Ectodermal cell (in vitro differentiated cells): ENCODE results near the gene TCERG1L.

Source experiments
- H3K27ac ChIP-seq: 2 replicates; pipeline ENCODE4 v1.7.0; 2013; ENCODE audit warnings: mild to moderate bottlenecking, low read depth, low read length; ENCODE audit not compliant: insufficient read depth, poor library complexity, severe bottlenecking
- H3K27me3 ChIP-seq: 2 replicates; pipeline ENCODE4 v1.7.0; 2013; ENCODE audit warnings: mild to moderate bottlenecking, low read length; ENCODE audit not compliant: insufficient read depth, control insufficient read depth, poor library complexity, severe bottlenecking
- H3K36me3 ChIP-seq: one replicate; pipeline ENCODE4 v1.7.0; 2013; ENCODE audit warnings: low read length; ENCODE audit not compliant: control insufficient read depth, insufficient read depth
- H3K4me1 ChIP-seq: one replicate; pipeline ENCODE4 v1.7.0; 2013; ENCODE audit warnings: low read length; ENCODE audit not compliant: control insufficient read depth, insufficient read depth
- H3K4me3 ChIP-seq: 2 replicates; pipeline ENCODE4 v1.7.0; 2013; ENCODE audit warnings: low read depth, low read length, control low read depth; ENCODE audit not compliant: insufficient read depth
- H3K9me3 ChIP-seq: 2 replicates; pipeline ENCODE4 v1.7.0; 2013; ENCODE audit warnings: mild to moderate bottlenecking, low read length, moderate library complexity; ENCODE audit not compliant: control insufficient read depth
- WGBS, 2 experiments: methylation state at CpG; one replicate each; pipeline ENCODE4 v1.1.7; 2013; ENCODE audit warnings: missing lambda C conversion rate in 2 of 2; 5-methylcytosine and 5-hydroxymethylcytosine counted together

Gene TCERG1L

DNA sequence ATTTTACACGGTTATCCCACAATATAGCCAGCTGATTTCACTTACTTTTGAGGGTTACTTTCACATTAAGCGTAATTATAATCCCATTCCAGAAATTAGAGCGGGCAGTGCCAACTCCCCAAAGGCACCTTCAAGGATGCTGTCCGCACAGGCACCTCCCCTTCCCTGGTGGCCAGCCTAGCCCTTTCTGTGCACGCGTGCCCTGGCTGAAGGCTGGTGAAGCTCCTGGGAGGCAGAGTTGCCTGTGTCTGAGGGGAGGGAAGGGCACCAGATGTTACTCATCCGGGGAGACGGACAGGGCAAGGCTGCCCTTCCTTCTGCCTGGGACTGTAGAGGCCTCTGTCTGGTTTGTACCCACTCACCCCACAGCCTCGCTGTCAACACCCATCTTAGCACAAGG, 198.4 kb downstream of the TCERG1L start:
- no peak overlapping the region for H3K4me3 ChIP-seq
- H3K27ac ChIP-seq: no peak overlapping the region
- no peaks in the 10 kb centered on the region for H3K27me3 ChIP-seq
- no peaks in the 10 kb centered on the region for H3K36me3 ChIP-seq
- WGBS, 2 experiments: 92 to 96% methylated on average over 9 of the region's 9 CpGs
- no peaks in the 10 kb centered on the region for H3K4me1 ChIP-seq
- no peaks in the 10 kb centered on the region for H3K9me3 ChIP-seq

DNA sequence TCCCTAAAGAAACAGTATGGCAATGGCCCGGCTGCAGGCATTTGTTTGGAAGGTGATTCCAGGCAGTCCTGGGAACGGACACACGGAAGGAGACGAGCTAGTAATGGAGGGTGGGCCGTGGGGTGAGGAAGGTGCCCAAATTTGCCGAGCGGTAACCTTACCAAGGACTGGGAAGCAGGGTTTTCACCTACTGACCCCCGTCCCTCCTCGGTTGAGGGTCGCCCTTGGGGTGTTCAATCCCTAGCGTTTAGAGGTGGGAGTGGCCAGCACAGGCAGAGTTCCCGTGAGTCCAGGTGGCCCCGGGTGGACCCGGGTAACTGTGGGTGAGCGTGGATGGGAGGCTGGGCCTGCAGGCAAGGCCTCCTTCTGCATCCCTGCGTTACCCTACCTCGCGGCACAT, 198.8 kb downstream of the TCERG1L start:
- 93 to 94% methylated on average over 18 of the region's 18 CpGs for WGBS, 2 experiments
- no peak overlapping the region for H3K27ac ChIP-seq
- H3K36me3 ChIP-seq: no peaks in the 10 kb centered on the region

DNA sequence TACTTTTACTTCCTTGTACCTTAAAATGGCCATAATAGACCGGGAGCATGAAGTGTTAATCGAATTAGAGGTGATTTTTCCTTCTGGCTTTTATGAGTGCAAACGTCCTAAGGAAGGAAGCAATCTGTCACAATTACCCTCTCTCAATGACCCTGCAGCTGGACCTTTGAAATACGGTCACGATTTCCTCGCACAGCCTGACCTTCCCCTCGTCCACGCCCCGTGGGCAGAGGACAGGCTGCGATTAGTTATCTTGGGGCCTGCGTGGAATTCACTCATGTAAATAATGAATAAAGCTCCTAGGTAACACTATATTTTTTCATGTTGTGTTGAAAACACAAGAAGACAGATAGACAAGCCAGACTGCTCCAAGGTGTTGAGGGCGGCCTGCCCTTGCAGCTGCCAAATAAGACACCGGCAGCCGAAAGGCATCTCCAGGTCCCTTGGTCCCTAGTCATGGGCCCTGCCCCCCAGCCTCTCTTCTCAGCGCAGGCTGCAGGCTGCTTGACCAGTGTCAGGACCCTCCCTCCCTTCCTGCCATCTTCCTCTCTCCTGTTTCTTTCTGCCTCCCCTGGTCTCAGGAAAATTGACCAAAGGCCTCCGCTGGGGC, 199.9 kb downstream of the TCERG1L start:
- no peak overlapping the region for H3K27ac ChIP-seq
- WGBS, 2 experiments: 86 to 90% methylated on average over 16 of the region's 16 CpGs
- no peaks in the 10 kb centered on the region for H3K36me3 ChIP-seq
- no peaks in the 10 kb centered on the region for H3K4me1 ChIP-seq
- no peaks in the 10 kb centered on the region for H3K9me3 ChIP-seq
- no peaks in the 10 kb centered on the region for H3K27me3 ChIP-seq
- H3K4me3 ChIP-seq: no peak overlapping the region

More for the DNA sequence above, 198.8 kb downstream of the TCERG1L start:
- Histone ChIP-seq H3K27me3 (no peaks in the 10 kb centered on the region), H3K4me1 (no peaks in the 10 kb centered on the region), H3K9me3 (no peaks in the 10 kb centered on the region), H3K4me3 (no peak overlapping the region)

DNA sequence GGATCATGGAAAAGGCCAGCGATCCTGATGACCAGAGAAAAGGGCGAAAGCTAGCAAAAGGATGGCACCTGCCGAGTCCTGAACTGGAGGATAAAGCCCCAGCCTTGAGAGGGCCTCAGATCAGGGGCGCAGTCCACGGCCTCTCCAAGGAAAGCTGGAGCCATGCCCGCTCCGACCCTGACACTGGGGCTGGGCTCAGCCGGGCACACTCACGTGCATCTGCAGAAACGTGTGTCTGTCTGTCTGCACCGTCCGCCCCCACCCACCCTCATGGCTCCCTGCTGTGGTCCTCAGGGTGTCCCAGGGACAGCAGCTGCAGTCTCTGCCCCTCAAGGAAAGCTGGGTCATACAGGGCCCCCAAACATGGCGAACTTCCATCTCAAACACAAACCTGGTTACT, 200.5 kb downstream of the TCERG1L start:
- Histone ChIP-seq H3K27ac (no peak overlapping the region), H3K4me1 (no peaks in the 10 kb centered on the region), H3K27me3 (no peaks in the 10 kb centered on the region), H3K9me3 (no peaks in the 10 kb centered on the region), H3K36me3 (no peaks in the 10 kb centered on the region), H3K4me3 (no peak overlapping the region)
- 95% methylated on average over 13 of the region's 13 CpGs for WGBS, 2 experiments

DNA sequence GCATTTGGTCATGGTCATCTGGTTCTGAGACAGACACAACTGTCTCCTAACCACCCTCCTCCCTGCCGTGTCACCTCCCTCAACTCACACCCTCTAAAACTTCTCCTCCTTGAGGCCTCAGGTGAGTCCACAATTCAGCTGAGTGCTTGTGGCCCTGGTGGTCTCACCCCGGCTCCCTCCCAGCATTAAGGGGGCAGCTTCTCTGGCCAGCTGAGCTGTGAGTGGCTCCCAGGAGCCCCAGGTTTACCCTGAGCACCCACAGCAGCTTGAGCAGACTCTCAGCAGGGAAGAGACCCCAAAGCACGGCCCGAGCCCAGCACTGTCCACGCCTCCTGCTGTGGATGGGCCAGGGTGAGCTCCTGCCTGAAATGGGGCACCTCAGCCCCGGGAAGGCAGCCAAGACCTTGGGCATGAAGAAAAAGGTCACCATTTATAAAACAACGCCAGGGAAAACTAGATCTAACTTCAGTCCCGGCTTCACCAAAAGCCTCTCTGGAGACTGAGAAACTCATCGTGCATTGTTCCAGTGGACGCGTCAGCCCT, 201.2 kb downstream of the TCERG1L start:
- 93 to 94% methylated on average over 11 of the region's 11 CpGs for WGBS, 2 experiments
- H3K27ac ChIP-seq: no peak overlapping the region
- no peaks in the 10 kb centered on the region for H3K4me1 ChIP-seq
- H3K36me3 ChIP-seq: no peaks in the 10 kb centered on the region
- H3K9me3 ChIP-seq: no peaks in the 10 kb centered on the region
- H3K27me3 ChIP-seq: no peaks in the 10 kb centered on the region
- no peak overlapping the region for H3K4me3 ChIP-seq

DNA sequence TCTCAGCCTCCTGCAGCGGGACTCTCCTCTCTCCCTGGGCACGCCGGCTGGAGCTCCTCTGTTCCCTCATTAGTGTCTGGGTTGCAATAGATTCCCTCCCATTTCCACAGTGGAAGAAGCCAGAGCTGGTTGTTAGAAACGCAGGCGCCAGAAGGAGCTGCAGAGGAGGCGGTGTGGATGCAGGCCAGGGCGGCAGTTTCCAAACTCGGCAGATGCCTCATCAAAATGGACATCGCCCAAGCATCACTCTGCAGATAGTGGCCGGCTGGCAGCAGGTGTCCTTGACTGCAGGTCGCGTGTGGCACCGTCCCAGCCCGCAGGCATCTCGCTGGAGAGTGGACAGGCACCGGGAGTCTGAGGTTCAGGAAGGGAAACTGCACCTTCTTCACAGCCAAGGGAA, 201.8 kb downstream of the TCERG1L start:
- H3K27me3 ChIP-seq: no peaks in the 10 kb centered on the region
- WGBS, 2 experiments: 88 to 90% methylated on average over 16 of the region's 16 CpGs
- no peaks in the 10 kb centered on the region for H3K36me3 ChIP-seq

DNA sequence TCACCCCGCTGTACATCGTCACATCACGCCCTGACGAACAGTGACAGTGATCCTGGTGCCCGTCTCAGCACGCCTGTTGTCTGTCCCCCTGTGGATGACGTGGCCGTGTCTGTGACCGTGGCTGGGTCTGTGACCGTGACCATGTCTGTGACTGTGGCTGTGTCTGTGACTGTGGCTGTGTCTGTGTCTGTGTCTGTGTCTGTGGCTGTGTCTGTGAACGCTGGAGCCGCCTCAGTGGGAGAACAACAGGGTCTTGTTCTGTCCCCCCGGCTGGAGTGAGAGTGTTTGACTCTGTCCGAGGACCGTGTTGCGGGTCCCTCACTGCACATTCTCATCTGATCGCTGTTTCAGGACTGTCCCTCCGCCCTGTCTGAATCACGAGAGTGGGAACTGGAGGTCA, 202.2 kb downstream of the TCERG1L start:
- no peak overlapping the region for H3K4me3 ChIP-seq
- H3K4me1 ChIP-seq: no peaks in the 10 kb centered on the region
- 91 to 94% methylated on average over 19 of the region's 19 CpGs for WGBS, 2 experiments
- no peaks in the 10 kb centered on the region for H3K27me3 ChIP-seq
- H3K9me3 ChIP-seq: no peaks in the 10 kb centered on the region
- H3K36me3 ChIP-seq: no peaks in the 10 kb centered on the region
- no peak overlapping the region for H3K27ac ChIP-seq

More for the DNA sequence above, 201.8 kb downstream of the TCERG1L start:
- no peak overlapping the region for H3K4me3 ChIP-seq
- H3K9me3 ChIP-seq: no peaks in the 10 kb centered on the region
- H3K27ac ChIP-seq: no peak overlapping the region
- no peaks in the 10 kb centered on the region for H3K4me1 ChIP-seq

DNA sequence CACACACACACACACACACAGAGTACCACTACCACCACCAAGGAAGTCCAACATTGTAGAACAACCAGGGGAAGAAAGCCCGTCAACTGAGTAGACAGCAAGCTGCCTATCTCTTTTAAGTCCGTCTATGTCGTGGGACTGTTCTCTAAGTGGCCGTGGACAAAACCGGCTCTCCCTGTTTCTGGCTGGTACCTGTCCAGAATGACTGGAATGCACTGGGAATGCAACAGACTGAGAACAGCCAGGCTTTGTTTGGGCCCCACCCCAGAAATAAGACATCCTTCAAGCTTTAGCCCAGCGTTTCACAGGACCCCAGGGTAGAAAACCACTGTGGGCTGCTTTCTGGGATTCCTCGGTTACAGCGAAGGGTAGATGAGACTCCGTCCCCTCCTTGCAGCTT, 203.6 kb downstream of the TCERG1L start:
- WGBS, 2 experiments: 94 to 95% methylated on average over 9 of the region's 9 CpGs
- Histone ChIP-seq H3K36me3 (no peaks in the 10 kb centered on the region), H3K4me3 (no peak overlapping the region)

DNA sequence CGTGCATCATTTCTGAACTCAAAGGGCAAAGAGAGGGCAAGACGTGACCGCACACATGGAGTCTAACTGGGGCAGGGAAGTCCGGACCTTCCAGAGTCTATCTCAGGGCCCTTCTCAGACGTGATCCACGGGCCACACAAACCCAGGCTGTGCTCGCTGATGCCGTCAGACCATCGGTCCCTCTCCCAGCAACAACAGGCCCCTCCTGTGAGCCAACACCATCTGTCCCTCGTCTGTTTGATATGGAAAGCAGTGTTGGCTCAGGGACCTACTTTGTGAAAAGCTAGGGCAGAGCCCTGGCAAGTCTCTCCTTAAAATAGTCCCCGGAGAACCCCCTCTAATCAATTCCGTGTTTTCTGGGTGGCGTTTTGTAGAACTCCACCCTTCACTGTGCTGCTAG, 208.8 kb downstream of the TCERG1L start:
- 87 to 90% methylated on average over 13 of the region's 13 CpGs for whole genome bisulfite sequencing, 2 experiments
- H3K36me3 ChIP-seq: no peaks in the 10 kb centered on the region
- no peak overlapping the region for H3K4me3 ChIP-seq
- no peaks in the 10 kb centered on the region for H3K4me1 ChIP-seq
- no peaks in the 10 kb centered on the region for H3K27me3 ChIP-seq
- no peaks in the 10 kb centered on the region for H3K9me3 ChIP-seq
- no peak overlapping the region for H3K27ac ChIP-seq

More for the DNA sequence above, 203.6 kb downstream of the TCERG1L start:
- Histone ChIP-seq H3K4me1 (no peaks in the 10 kb centered on the region), H3K9me3 (no peaks in the 10 kb centered on the region), H3K27ac (no peak overlapping the region), H3K27me3 (no peaks in the 10 kb centered on the region)

DNA sequence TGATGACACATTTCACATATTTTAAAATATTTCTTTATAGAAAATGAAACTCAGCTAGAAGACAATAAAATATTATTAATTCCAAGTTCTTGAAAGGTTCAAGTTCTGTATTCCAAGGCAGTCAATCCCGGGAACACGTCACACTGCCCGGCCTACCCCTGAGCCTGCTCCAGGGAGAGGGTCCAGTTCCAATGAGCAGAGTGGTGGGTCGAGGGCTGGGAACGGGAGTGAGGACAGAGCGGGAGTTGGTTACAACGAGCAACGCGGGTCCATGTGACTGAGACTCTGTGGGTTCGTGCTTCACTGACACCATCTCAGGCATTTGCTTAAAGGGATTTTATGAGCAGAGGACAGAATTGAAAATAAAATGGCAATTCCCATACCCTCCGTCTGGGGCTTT, 209.4 kb downstream of the TCERG1L start:
- 96 to 97% methylated on average over 11 of the region's 11 CpGs for WGBS, 2 experiments
- Histone ChIP-seq H3K36me3 (no peaks in the 10 kb centered on the region), H3K27ac (no peak overlapping the region), H3K4me3 (no peak overlapping the region), H3K4me1 (no peaks in the 10 kb centered on the region), H3K27me3 (no peaks in the 10 kb centered on the region), H3K9me3 (no peaks in the 10 kb centered on the region)
